Liver (tissue), 9 donors: ENCODE results near the gene CRB1. TPM values are rescaled to one million over a fixed set of nuclear protein-coding genes. Genes with fewer than 3 reads are reported as not detected.

Source experiments
- DNase-seq: peaks from one replicate; pipeline ENCODE4 v3.0.0-alpha.2; 2017; ENCODE audit warnings: low spot score
- H3K27ac ChIP-seq, 2 donors: one replicate each; pipeline ENCODE4 v1.7.0; 2013; ENCODE audit warnings: inconsistent platforms in 2 of 2, low read length in 2 of 2, control low read depth in 1 of 2, low read depth in 1 of 2, mild to moderate bottlenecking in 1 of 2
- H3K27me3 ChIP-seq, 4 donors: one replicate each; pipeline versions ENCODE4 v1.6.1 to v1.7.0; 2013; ENCODE audit warnings: low read length in 3 of 4, inconsistent platforms in 1 of 4, mild to moderate bottlenecking in 1 of 4, moderate library complexity in 1 of 4; ENCODE audit not compliant: control insufficient read depth in 4 of 4, insufficient read depth in 4 of 4
- H3K36me3 ChIP-seq, 4 donors: one replicate each; pipeline versions ENCODE4 v1.6.1 to v1.7.0; 2013; ENCODE audit warnings: low read length in 3 of 4, mild to moderate bottlenecking in 3 of 4, low read depth in 1 of 4, moderate library complexity in 1 of 4; ENCODE audit not compliant: control insufficient read depth in 4 of 4, insufficient read depth in 3 of 4
- H3K4me1 ChIP-seq, 4 donors: one replicate each; pipeline versions ENCODE4 v1.6.1 to v1.7.0; 2013; ENCODE audit warnings: low read length in 3 of 4, mild to moderate bottlenecking in 3 of 4, moderate library complexity in 1 of 4; ENCODE audit not compliant: control insufficient read depth in 4 of 4, insufficient read depth in 4 of 4
- H3K4me3 ChIP-seq, 3 donors: one replicate each; pipeline versions ENCODE4 v1.6.1 to v1.7.0; 2013; ENCODE audit warnings: low read length in 3 of 3, control low read depth in 1 of 3, low read depth in 1 of 3, mild to moderate bottlenecking in 1 of 3
- H3K9ac ChIP-seq, 2 donors: one replicate each; pipeline ENCODE4 v1.7.0; 2013; ENCODE audit warnings: low read length in 2 of 2, mild to moderate bottlenecking in 2 of 2, moderate library complexity in 2 of 2, control low read depth in 1 of 2, low read depth in 1 of 2
- H3K9me3 ChIP-seq, 4 donors: one replicate each; pipeline versions ENCODE4 v1.6.1 to v1.7.0; 2013; ENCODE audit warnings: low read length in 3 of 4; ENCODE audit not compliant: control insufficient read depth in 4 of 4
- EGR1 ChIP-seq, 2 donors: IDR thresholded peaks; 2 replicates each; pipeline ENCODE4 v1.6.1; 2016 to 2018; ENCODE audit warnings: antibody characterized with exemption in 2 of 2, low read depth in 2 of 2
- FOXA1 ChIP-seq: IDR thresholded peaks from 2 replicates; pipeline ENCODE4 v1.6.1; 2016; ENCODE audit warnings: antibody characterized with exemption
- FOXA2 ChIP-seq: IDR thresholded peaks from 2 replicates; pipeline ENCODE4 v1.6.1; 2016; ENCODE audit warnings: antibody characterized with exemption
- GABPA ChIP-seq, 2 donors: IDR thresholded peaks in 1 of 2; conservative IDR thresholded peaks in 1 of 2; 2 replicates each; pipeline ENCODE4 v1.6.1; 2016; ENCODE audit warnings: antibody characterized with exemption in 2 of 2, mild to moderate bottlenecking in 1 of 2, moderate library complexity in 1 of 2
- HNF4A ChIP-seq, 2 donors: conservative IDR thresholded peaks; 2 replicates each; pipeline ENCODE4 v1.6.1; 2016; ENCODE audit warnings: antibody characterized with exemption in 2 of 2, mild to moderate bottlenecking in 2 of 2
- HNF4G ChIP-seq: IDR thresholded peaks from 2 replicates; pipeline ENCODE4 v1.6.1; 2016; ENCODE audit warnings: antibody characterized with exemption
- JUND ChIP-seq, 2 donors: IDR thresholded peaks; 2 replicates each; pipeline ENCODE4 v1.6.1; 2016; ENCODE audit warnings: antibody characterized with exemption in 2 of 2
- NR2F2 ChIP-seq: IDR thresholded peaks from 2 replicates; pipeline ENCODE4 v1.6.1; 2016; ENCODE audit warnings: antibody characterized with exemption
- RAD21 ChIP-seq, 2 donors: IDR thresholded peaks; 2 replicates each; pipeline ENCODE4 v1.6.1; 2016; ENCODE audit warnings: antibody characterized with exemption in 2 of 2, mild to moderate bottlenecking in 2 of 2
- TAF1 ChIP-seq: conservative IDR thresholded peaks from 2 replicates; pipeline ENCODE4 v1.6.1; 2016; ENCODE audit warnings: antibody characterized with exemption, mild to moderate bottlenecking
- YY1 ChIP-seq: IDR thresholded peaks from 2 replicates; pipeline ENCODE4 v1.6.1; 2016; ENCODE audit warnings: antibody characterized with exemption, mild to moderate bottlenecking
- WGBS: extraction: QIAGEN DNeasy Blood & Tissue Kit; methylation state at CpG from one replicate; pipeline ENCODE4 v1.1.7; 2013; 5-methylcytosine and 5-hydroxymethylcytosine counted together
- polyA plus RNA-seq, 2 donors: library from polyadenylated mRNA; stranded (reverse) in 1 of 2; unstranded in 1 of 2; fragments of 200-250 nt in 1 of 2; fragments of >200 nt in 1 of 2; fragmentation: Nextera tagmentation in 1 of 2; extraction: Ambion mirVana in 1 of 2; gene quantifications; one replicate each; pipeline versions ENCODE4 v1.2.1 to v1.2.3, GENCODE V29; 2013 to 2015
- total RNA-seq, 2 donors: library from RNA; depleted of rRNA; stranded (reverse); fragments of >200 nt; gene quantifications; one replicate each; pipeline ENCODE4 v1.2.3, GENCODE V29; 2014
- TF ChIP-seq, protein P1 (sequence below): IDR thresholded peaks from 2 replicates; pipeline ENCODE4 v1.6.1; 2016; ENCODE audit warnings: antibody characterized with exemption
- TF ChIP-seq, protein P2 (sequence below): IDR thresholded peaks from 2 replicates; pipeline ENCODE4 v1.6.1; 2016; ENCODE audit warnings: antibody characterized with exemption
- TF ChIP-seq, protein P3 (sequence below): fragments of 150-350 bp; IDR thresholded peaks from 2 replicates; pipeline ENCODE4 v1.5.1; 2017; ENCODE audit warnings: improper control_type of control experiment, low read depth, low read length; ENCODE audit not compliant: missing input control
- donor health status: healthy.
- donor health status: healthy.
- donor health status: healthy.
- donor health status: healthy.
- donor health status: healthy.

The CRB1 gene
- total and polyA plus RNA-seq, 4 donors, result 5.1 TPM; not detected in 3

- Histone ChIP-seq H3K36me3 (no peaks in the 10 kb centered on the region), H3K27ac (no peak overlapping the region), H3K27me3 (no peaks in the 10 kb centered on the region), H3K4me1 (no peaks in the 10 kb centered on the region), H3K9me3 (no peaks in the 10 kb centered on the region), H3K4me3 (no peak overlapping the region), H3K9ac (no peak overlapping the region)
- DNase-seq, result no peak
- TF ChIP-seq, protein P1, sequence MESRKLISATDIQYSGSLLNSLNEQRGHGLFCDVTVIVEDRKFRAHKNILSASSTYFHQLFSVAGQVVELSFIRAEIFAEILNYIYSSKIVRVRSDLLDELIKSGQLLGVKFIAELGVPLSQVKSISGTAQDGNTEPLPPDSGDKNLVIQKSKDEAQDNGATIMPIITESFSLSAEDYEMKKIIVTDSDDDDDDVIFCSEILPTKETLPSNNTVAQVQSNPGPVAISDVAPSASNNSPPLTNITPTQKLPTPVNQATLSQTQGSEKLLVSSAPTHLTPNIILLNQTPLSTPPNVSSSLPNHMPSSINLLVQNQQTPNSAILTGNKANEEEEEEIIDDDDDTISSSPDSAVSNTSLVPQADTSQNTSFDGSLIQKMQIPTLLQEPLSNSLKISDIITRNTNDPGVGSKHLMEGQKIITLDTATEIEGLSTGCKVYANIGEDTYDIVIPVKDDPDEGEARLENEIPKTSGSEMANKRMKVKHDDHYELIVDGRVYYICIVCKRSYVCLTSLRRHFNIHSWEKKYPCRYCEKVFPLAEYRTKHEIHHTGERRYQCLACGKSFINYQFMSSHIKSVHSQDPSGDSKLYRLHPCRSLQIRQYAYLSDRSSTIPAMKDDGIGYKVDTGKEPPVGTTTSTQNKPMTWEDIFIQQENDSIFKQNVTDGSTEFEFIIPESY, result no peak
- TF ChIP-seq, protein P2, sequence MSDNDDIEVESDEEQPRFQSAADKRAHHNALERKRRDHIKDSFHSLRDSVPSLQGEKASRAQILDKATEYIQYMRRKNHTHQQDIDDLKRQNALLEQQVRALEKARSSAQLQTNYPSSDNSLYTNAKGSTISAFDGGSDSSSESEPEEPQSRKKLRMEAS, result no peak
- no peak for TF ChIP-seq GABPA (IDR thresholded peaks at IDR 0.05 in 1 of 2, conservative IDR thresholded peaks at IDR 0.05 in 1 of 2)
- no peak for TF ChIP-seq RAD21 (IDR thresholded peaks at IDR 0.05)
- TF ChIP-seq YY1, result no peak
- TF ChIP-seq EGR1 (IDR thresholded peaks at IDR 0.05; ENCODE audit: low read depth in 2 of 2), result no peak
- TF ChIP-seq FOXA1, result no peak
- TF ChIP-seq FOXA2, result no peak
- no peak for TF ChIP-seq TAF1
- 84% methylated on average over 1 of the region's 1 CpG for WGBS
Measured at GRCh38 chr1:197470330-197470729, 202.3 kb downstream of the CRB1 start.

- TF ChIP-seq JUND (IDR thresholded peaks at IDR 0.05), result no peak
- 82% methylated on average over 9 of the region's 9 CpGs for WGBS
- H3K9me3 ChIP-seq, result no peaks in the 10 kb centered on the region
- H3K4me1 ChIP-seq, result no peaks in the 10 kb centered on the region
- no peak overlapping the region for H3K27ac ChIP-seq
- H3K27me3 ChIP-seq, result no peaks in the 10 kb centered on the region
- no peak for DNase-seq
- H3K4me3 ChIP-seq, result no peak overlapping the region
- no peaks in the 10 kb centered on the region for H3K36me3 ChIP-seq
- no peak overlapping the region for H3K9ac ChIP-seq
Measured at GRCh38 chr1:197471248-197471985, 203.4 kb downstream of the CRB1 start.

DNA sequence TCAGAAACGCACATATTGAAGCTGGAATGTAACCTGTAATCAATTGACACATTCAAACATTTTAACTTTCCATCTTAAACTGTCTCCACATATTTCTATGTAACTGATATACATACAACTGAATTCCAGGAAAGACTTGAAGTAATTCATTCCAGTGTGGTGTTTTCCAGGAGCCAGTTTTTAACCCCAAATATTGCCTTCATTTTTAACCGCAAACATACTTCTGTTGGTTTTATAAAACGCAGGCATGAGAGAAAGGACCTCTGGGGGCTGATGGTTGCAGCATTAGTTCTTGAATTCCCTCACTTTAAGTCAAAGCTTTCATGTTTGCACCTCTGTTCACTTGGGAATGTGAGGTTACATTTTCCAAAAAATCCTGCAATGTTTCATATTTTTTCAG, 204.1 kb downstream of the CRB1 start:
- no peak overlapping the region for H3K9ac ChIP-seq
- DNase-seq, result no peak
- H3K36me3 ChIP-seq, result no peaks in the 10 kb centered on the region
- 94% methylated on average over 3 of the region's 3 CpGs for WGBS
- H3K27ac ChIP-seq, result no peak overlapping the region
- no peak overlapping the region for H3K4me3 ChIP-seq
- TF ChIP-seq JUND (IDR thresholded peaks at IDR 0.05) (no peak), HNF4A (conservative IDR thresholded peaks at IDR 0.05) (no peak), TAF1 (no peak), GABPA (IDR thresholded peaks at IDR 0.05 in 1 of 2, conservative IDR thresholded peaks at IDR 0.05 in 1 of 2) (no peak), EGR1 (IDR thresholded peaks at IDR 0.05; ENCODE audit: low read depth in 2 of 2) (no peak), NR2F2 (no peak), FOXA1 (no peak), RAD21 (IDR thresholded peaks at IDR 0.05) (no peak), FOXA2 (no peak), HNF4G (no peak)
- TF ChIP-seq, protein P2, result no peak
- TF ChIP-seq, protein P3, sequence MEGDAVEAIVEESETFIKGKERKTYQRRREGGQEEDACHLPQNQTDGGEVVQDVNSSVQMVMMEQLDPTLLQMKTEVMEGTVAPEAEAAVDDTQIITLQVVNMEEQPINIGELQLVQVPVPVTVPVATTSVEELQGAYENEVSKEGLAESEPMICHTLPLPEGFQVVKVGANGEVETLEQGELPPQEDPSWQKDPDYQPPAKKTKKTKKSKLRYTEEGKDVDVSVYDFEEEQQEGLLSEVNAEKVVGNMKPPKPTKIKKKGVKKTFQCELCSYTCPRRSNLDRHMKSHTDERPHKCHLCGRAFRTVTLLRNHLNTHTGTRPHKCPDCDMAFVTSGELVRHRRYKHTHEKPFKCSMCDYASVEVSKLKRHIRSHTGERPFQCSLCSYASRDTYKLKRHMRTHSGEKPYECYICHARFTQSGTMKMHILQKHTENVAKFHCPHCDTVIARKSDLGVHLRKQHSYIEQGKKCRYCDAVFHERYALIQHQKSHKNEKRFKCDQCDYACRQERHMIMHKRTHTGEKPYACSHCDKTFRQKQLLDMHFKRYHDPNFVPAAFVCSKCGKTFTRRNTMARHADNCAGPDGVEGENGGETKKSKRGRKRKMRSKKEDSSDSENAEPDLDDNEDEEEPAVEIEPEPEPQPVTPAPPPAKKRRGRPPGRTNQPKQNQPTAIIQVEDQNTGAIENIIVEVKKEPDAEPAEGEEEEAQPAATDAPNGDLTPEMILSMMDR, result no peak
- H3K9me3 ChIP-seq, result no peaks in the 10 kb centered on the region
- H3K27me3 ChIP-seq, result no peaks in the 10 kb centered on the region
- H3K4me1 ChIP-seq, result no peaks in the 10 kb centered on the region
